GM12872 (cell line): ENCODE measurements around the gene PILRB.
A peak's percentile ranks its signal among the peaks of the same experiment; 100 is the strongest.

Source experiments
- TF ChIP-seq, protein P1 (sequence below): IDR thresholded peaks from 3 replicates; pipeline ENCODE4 v1.5.1; 2011; ENCODE audit warnings: low read depth, mild to moderate bottlenecking, low read length, moderate library complexity; ENCODE audit not compliant: insufficient read depth

The PILRB gene

GRCh38 chr7:100370746-100371145 is 12.8 kb downstream of the PILRB start:
- TF ChIP-seq, protein P1, sequence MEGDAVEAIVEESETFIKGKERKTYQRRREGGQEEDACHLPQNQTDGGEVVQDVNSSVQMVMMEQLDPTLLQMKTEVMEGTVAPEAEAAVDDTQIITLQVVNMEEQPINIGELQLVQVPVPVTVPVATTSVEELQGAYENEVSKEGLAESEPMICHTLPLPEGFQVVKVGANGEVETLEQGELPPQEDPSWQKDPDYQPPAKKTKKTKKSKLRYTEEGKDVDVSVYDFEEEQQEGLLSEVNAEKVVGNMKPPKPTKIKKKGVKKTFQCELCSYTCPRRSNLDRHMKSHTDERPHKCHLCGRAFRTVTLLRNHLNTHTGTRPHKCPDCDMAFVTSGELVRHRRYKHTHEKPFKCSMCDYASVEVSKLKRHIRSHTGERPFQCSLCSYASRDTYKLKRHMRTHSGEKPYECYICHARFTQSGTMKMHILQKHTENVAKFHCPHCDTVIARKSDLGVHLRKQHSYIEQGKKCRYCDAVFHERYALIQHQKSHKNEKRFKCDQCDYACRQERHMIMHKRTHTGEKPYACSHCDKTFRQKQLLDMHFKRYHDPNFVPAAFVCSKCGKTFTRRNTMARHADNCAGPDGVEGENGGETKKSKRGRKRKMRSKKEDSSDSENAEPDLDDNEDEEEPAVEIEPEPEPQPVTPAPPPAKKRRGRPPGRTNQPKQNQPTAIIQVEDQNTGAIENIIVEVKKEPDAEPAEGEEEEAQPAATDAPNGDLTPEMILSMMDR = no peak

GRCh38 chr7:100371561-100372171 is 13.7 kb downstream of the PILRB start:
- TF ChIP-seq, protein P1 = no peak

DNA sequence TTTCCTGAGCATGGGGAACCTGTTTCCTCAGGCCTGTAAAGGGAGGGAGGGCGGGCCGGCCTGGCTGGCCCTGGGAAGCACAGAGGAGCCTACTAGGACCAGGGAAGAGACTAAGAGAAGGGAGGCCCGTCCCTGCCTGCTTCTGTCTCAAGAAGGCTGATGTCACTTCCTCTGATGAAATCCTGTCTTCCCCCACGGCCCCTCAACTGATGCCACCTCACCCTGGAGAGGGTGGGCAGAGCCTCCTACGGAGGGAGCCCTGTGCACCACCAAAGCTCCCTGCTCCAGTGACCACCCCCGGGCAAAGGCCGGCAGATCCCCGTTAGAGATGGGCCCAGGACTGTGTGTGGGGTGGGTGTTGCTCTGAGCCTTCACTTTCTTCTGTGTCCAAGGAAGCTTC is 14.3 kb downstream of the PILRB start:
- TF ChIP-seq, protein P1 = no peak

GRCh38 chr7:100372694-100373093 is 14.8 kb downstream of the PILRB start:
- TF ChIP-seq, protein P1 = no peak

DNA sequence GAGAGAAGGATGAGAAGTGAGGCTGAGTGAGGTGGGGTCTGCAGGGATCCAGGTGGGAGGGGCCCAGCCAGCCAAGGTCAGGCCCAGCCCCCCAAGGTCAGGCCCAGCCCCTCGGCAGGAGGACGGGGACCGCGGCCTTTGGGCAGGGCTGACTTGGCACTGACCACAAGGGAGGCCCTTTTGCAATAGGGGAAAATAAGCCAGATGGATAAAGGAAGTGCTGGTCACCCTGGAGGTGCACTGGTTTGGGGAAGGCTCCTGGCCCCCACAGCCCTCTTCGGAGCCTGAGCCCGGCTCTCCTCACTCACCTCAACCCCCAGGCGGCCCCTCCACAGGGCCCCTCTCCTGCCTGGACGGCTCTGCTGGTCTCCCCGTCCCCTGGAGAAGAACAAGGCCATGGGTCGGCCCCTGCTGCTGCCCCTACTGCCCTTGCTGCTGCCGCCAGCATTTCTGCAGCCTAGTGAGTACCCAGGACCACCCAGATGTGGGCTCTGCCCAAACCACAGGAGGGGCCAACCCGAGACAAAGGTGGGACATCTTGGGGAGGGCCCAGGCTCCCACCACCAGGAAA is 15.4 kb downstream of the PILRB start, which contains the start of gene PILRA:
Gene PILRA (plus strand): TSS at position 227 of the 571 bp plus-strand sequence. CDS start 170 bp downstream, at position 397.
- TF ChIP-seq, protein P1 = no peak

DNA sequence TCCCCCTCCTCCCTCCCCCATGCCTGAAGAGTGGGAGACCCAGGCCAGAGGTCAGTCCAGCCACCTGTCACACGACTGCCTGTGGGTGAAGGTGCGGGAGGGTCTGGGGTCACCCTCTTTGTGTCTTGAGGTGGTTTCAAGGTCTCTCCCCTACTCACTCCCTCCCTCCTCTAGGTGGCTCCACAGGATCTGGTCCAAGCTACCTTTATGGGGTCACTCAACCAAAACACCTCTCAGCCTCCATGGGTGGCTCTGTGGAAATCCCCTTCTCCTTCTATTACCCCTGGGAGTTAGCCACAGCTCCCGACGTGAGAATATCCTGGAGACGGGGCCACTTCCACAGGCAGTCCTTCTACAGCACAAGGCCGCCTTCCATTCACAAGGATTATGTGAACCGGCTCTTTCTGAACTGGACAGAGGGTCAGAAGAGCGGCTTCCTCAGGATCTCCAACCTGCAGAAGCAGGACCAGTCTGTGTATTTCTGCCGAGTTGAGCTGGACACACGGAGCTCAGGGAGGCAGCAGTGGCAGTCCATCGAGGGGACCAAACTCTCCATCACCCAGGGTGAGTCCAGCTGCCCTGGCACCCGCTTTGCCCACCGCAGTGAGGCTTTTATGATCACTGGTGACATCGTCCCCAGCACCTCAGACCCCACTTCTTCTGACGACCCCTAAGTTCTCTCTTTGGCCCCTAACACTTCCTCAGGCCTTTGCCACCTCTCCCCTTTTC is 16.1 kb downstream of the PILRB start:
- TF ChIP-seq, protein P1 = peak; percentile 60

DNA sequence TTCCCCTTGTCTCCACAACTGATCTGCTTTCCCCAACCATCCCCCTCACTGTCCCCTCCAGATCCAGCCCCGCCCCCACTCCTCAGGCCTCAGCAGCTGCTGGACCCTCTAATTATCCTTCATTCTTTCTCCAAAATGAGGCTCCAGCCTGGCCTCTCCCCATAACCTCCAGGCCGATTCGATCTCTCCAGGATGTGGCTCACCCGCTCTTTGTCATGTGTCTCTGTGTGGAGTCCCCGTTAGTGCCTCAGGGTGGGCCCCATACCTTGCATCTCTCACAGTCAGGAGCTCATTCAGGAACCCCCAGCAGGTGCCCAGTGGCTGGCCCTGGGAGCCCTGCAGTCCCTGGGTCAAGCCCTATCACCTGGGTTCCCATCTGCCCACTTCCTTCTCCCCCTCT is 16.7 kb downstream of the PILRB start:
- TF ChIP-seq, protein P1 = no peak
